ENCODE results near the gene SF3A2. TPM values are rescaled to one million over a fixed set of nuclear protein-coding genes. Genes with fewer than 3 reads are reported as not detected.

SF3A2 gene
- total and polyA plus RNA-seq, 2 donors (not counting 3 experiments of a cell fraction or from before 2014, with no cell fraction given): 21.5 to 164 TPM

DNA sequence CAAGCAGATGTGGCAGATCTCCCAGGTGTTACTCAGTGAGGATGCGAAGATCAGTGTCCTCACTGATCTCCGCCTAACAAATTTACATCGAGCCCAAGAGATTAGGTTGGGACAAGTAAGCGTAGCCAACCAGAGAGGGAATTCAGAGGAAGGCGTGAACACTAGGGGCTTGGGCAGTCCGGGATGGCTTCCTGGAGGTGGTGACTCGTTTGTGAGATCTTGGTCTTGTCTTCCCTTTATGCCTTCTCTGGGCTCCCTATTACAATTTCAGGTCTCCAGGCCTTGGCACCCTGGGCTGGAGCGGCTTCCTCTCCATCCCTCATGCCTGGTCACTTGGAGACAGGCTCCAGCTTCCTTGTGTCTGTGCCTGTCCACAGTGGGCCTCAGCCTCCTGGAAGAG is 6.2 kb downstream of the SF3A2 start:
- peaks cover 59% of the 10 kb centered on the region for H3K79me2 ChIP-seq (ENCODE audit: control insufficient read depth, insufficient read depth, low read length)
- intact Hi-C loops (cut with micrococcal nuclease): no loop called here
- no peak for FAIRE-seq

More for the DNA sequence above, 6.2 kb downstream of the SF3A2 start:
- ChIA-PET CTCF (interaction anchor here (0.9 kb wide), 1 partner anchor 19 kb away, joined by 3 read pairs; no protein-coding TSS in a partner anchor), POLR2A (no interaction called here)
- dilution Hi-C loops (cut with MboI; ENCODE audit: extremely low pct_ligation_motif_present, low sequenced_read_pairs): no loop called here
- Histone ChIP-seq H3K9me3 (replicated peaks; ENCODE audit: control insufficient read depth, insufficient read depth, low read length) (no peaks in the 10 kb centered on the region), H3K27me3 (ENCODE audit: control insufficient read depth in 2 of 2, insufficient read depth in 2 of 2, low read length in 2 of 2) (no peaks in the 10 kb centered on the region), H3K9me1 (replicated peaks; ENCODE audit: control insufficient read depth, extremely low read depth, insufficient read depth, low read length) (no peaks in the 10 kb centered on the region), H4K20me1 (replicated peaks; ENCODE audit: control insufficient read depth, extremely low read depth, insufficient read depth, low read length) (no peaks in the 10 kb centered on the region), H2AFZ (ENCODE audit: low read depth, low read length) (no peak overlapping the region), H3K9ac (replicated peaks; ENCODE audit: extremely low read depth, insufficient read depth, low read length) (no peak overlapping the region), H3K36me3 (ENCODE audit: control insufficient read depth in 2 of 2, extremely low read depth in 1 of 2, insufficient read depth in 2 of 2, low read length in 2 of 2) (peaks cover 25 to 46% of the 10 kb centered on the region in 2 experiments), H3K27ac (ENCODE audit: insufficient read depth, low read depth, low read length) (no peak overlapping the region), H3K4me2 (ENCODE audit: insufficient read depth, low read length) (no peak overlapping the region), H3K4me3 (replicated peaks in 1 of 3; ENCODE audit: insufficient read depth in 1 of 3, low read depth in 1 of 3, low read length in 3 of 3) (no peak overlapping the region), H3K4me1 (ENCODE audit: control insufficient read depth, extremely low read depth, insufficient read depth, low read length) (peaks cover 42% of the 10 kb centered on the region)
- DNase-seq (ENCODE audit: low read depth, low spot score): no peak
- TF ChIP-seq JUN (IDR thresholded peaks at IDR 0.05; ENCODE audit: borderline replicate concordance, insufficient read depth, insufficient read length, low read depth): no peak
- TF ChIP-seq GATA2 (IDR thresholded peaks at IDR 0.05; ENCODE audit: insufficient read depth, insufficient read length, low read depth, low read length): no peak
- TF ChIP-seq MYC (IDR thresholded peaks at IDR 0.05; ENCODE audit: low read depth, low read length): no peak
- TF ChIP-seq POLR2A (IDR thresholded peaks at IDR 0.05; ENCODE audit: low read depth, low read length): no peak
- TF ChIP-seq, protein P1, sequence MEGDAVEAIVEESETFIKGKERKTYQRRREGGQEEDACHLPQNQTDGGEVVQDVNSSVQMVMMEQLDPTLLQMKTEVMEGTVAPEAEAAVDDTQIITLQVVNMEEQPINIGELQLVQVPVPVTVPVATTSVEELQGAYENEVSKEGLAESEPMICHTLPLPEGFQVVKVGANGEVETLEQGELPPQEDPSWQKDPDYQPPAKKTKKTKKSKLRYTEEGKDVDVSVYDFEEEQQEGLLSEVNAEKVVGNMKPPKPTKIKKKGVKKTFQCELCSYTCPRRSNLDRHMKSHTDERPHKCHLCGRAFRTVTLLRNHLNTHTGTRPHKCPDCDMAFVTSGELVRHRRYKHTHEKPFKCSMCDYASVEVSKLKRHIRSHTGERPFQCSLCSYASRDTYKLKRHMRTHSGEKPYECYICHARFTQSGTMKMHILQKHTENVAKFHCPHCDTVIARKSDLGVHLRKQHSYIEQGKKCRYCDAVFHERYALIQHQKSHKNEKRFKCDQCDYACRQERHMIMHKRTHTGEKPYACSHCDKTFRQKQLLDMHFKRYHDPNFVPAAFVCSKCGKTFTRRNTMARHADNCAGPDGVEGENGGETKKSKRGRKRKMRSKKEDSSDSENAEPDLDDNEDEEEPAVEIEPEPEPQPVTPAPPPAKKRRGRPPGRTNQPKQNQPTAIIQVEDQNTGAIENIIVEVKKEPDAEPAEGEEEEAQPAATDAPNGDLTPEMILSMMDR (IDR thresholded peaks at IDR 0.05; ENCODE audit: extremely low read depth in 1 of 2, insufficient read depth in 1 of 2, low read depth in 1 of 2, low read length in 2 of 2): no peak
- TF ChIP-seq, protein P2, sequence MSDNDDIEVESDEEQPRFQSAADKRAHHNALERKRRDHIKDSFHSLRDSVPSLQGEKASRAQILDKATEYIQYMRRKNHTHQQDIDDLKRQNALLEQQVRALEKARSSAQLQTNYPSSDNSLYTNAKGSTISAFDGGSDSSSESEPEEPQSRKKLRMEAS (IDR thresholded peaks at IDR 0.05; ENCODE audit: insufficient read depth, insufficient read length): no peak
- TF ChIP-seq EZH2 (IDR thresholded peaks at IDR 0.05; ENCODE audit: borderline replicate concordance, low read depth, low read length, severe bottlenecking): no peak
- no peak for TF ChIP-seq POLR2AphosphoS5 (IDR thresholded peaks at IDR 0.05; ENCODE audit: insufficient read depth, low read depth, low read length)
- no peak for TF ChIP-seq FOS (IDR thresholded peaks at IDR 0.05; ENCODE audit: borderline replicate concordance, insufficient read depth, low read length)
- BruUV-seq (replicated peaks): no TSS peak

All from endothelial cell of umbilical vein (primary cell).